HT1080 (cell line): ENCODE measurements around the gene SIGLEC9. TPM values are rescaled to one million over a fixed set of nuclear protein-coding genes. Genes with fewer than 3 reads are reported as not detected.
A peak's percentile ranks its signal among the peaks of the same experiment; 100 is the strongest.

Experiments
- DNase-seq: peaks from one replicate; pipeline ENCODE4 v3.0.0-alpha.2; 2015; ENCODE audit warnings: low read depth
- total RNA-seq: library from RNA; depleted of rRNA; stranded (reverse); fragments of >200 nt; shearing (Covaris generic); gene quantifications from 2 replicates; pipeline ENCODE4 v1.2.3, GENCODE V29; 2014

SIGLEC9 gene
- total RNA-seq, 1 experiment from 2014 or later = 1.4 TPM

- DNase-seq = peak; percentile 86
Measured at GRCh38 chr19:51122112-51122981, 2.4 kb upstream of the SIGLEC9 start.

- no peak for DNase-seq
Measured at GRCh38 chr19:51123381-51123800, 1.3 kb upstream of the SIGLEC9 start.

GRCh38 chr19:51123802-51124201, 904 bp upstream of the SIGLEC9 start:
- no peak for DNase-seq

GRCh38 chr19:51124216-51124615, 490 bp upstream of the SIGLEC9 start:
- DNase-seq = no peak

GRCh38 chr19:51125421-51126075, 842 bp downstream of the SIGLEC9 start:
- no peak for DNase-seq

- no peak for DNase-seq
Measured at GRCh38 chr19:51127032-51127431, 2.3 kb downstream of the SIGLEC9 start.

GRCh38 chr19:51127755-51128154, 3.0 kb downstream of the SIGLEC9 start:
- DNase-seq = peak; percentile 94

- no peak for DNase-seq
Measured at GRCh38 chr19:51128227-51128626, 3.5 kb downstream of the SIGLEC9 start.

- no peak for DNase-seq
Measured at GRCh38 chr19:51129716-51130115, 5.0 kb downstream of the SIGLEC9 start.

GRCh38 chr19:51131780-51132680, 7.3 kb downstream of the SIGLEC9 start:
- peak; percentile 30 for DNase-seq

GRCh38 chr19:51135004-51135403, 10.3 kb downstream of the SIGLEC9 start:
- DNase-seq = no peak

- DNase-seq = no peak
Measured at GRCh38 chr19:51135986-51136762, 11.5 kb downstream of the SIGLEC9 start.

- DNase-seq = peak; percentile 52
Measured at GRCh38 chr19:51136851-51137551, 12.3 kb downstream of the SIGLEC9 start.

GRCh38 chr19:51137792-51138425, 13.2 kb downstream of the SIGLEC9 start:
- DNase-seq = no peak

GRCh38 chr19:51138549-51138979, 13.9 kb downstream of the SIGLEC9 start:
- DNase-seq = no peak

- no peak for DNase-seq
Measured at GRCh38 chr19:51139299-51140014, 14.8 kb downstream of the SIGLEC9 start.

- DNase-seq = no peak
Measured at GRCh38 chr19:51140441-51140840, 15.7 kb downstream of the SIGLEC9 start.

- no peak for DNase-seq
Measured at GRCh38 chr19:51141181-51141580, 16.5 kb downstream of the SIGLEC9 start.

GRCh38 chr19:51142119-51142518, 17.4 kb downstream of the SIGLEC9 start, which contains the start of gene SIGLEC7:
TSS of gene SIGLEC7 (plus strand) at chr19:51142301. CDS start at chr19:51142370, 69 bp downstream.
- no peak for DNase-seq
